Neural progenitor cell (in vitro differentiated cells): ENCODE data around the gene CDHR2. TPM values are rescaled to one million over a fixed set of nuclear protein-coding genes. Genes with fewer than 3 reads are reported as not detected.

Experiments
- DNase-seq: peaks from one replicate; pipeline ENCODE4 v3.0.0-alpha.2; 2016; ENCODE audit warnings: low spot score
- H2AFZ ChIP-seq: fragments of 200-600 bp; sonication (generic); replicated peaks from 2 replicates; pipeline ENCODE4 v1.6.1; 2016; ENCODE audit warnings: antibody characterized with exemption
- H3F3A ChIP-seq: fragments of 200-600 bp; sonication (generic); 2 replicates; pipeline ENCODE4 v1.6.1; 2016; ENCODE audit warnings: antibody characterized with exemption, low read depth
- H3K27ac ChIP-seq: fragments of 200-600 bp; sonication (generic); 2 replicates; pipeline ENCODE4 v1.5.1; 2016; ENCODE audit warnings: mild to moderate bottlenecking
- H3K27me3 ChIP-seq: fragments of 200-600 bp; sonication (generic); 2 replicates; pipeline ENCODE4 v1.6.1; 2016; ENCODE audit warnings: mild to moderate bottlenecking, moderate library complexity
- H3K36me3 ChIP-seq: fragments of 200-600 bp; sonication (generic); 2 replicates; pipeline ENCODE4 v1.5.1; 2016
- H3K4me1 ChIP-seq: fragments of 200-600 bp; sonication (generic); 2 replicates; pipeline ENCODE4 v1.6.1; 2016; ENCODE audit warnings: mixed run types
- H3K4me2 ChIP-seq: fragments of 200-600 bp; sonication (generic); 2 replicates; pipeline ENCODE4 v1.6.1; 2016
- H3K4me3 ChIP-seq: fragments of 200-600 bp; sonication (generic); 2 replicates; pipeline ENCODE4 v1.5.1; 2016
- H3K79me2 ChIP-seq: fragments of 200-600 bp; sonication (generic); 2 replicates; pipeline ENCODE4 v1.6.1; 2016; ENCODE audit warnings: low read depth
- H3K9ac ChIP-seq: fragments of 200-600 bp; sonication (generic); 2 replicates; pipeline ENCODE4 v1.6.1; 2016
- H3K9me3 ChIP-seq: fragments of 200-600 bp; sonication (generic); 2 replicates; pipeline ENCODE4 v1.5.1; 2016; ENCODE audit warnings: low read depth
- H4K20me1 ChIP-seq: fragments of 200-600 bp; sonication (generic); 2 replicates; pipeline ENCODE4 v1.6.1; 2016; ENCODE audit warnings: low read depth
- H3K27ac Mint-ChIP-seq: 3 replicates; pipeline ENCODE4 v1.8.0; 2021; ENCODE audit warnings: mixed read lengths
- H3K27me3 Mint-ChIP-seq: 2 replicates; pipeline ENCODE4 v1.8.0; 2022; ENCODE audit warnings: low read depth, mild to moderate bottlenecking, inconsistent platforms, moderate library complexity, mixed read lengths; ENCODE audit not compliant: insufficient read depth
- H3K36me3 Mint-ChIP-seq: 3 replicates; pipeline ENCODE4 v1.8.0; 2021; ENCODE audit warnings: mixed read lengths
- H3K4me1 Mint-ChIP-seq: 3 replicates; pipeline ENCODE4 v1.8.0; 2021; ENCODE audit warnings: mixed read lengths
- H3K4me3 Mint-ChIP-seq: 3 replicates; pipeline ENCODE4 v1.8.0; 2021; ENCODE audit warnings: mild to moderate bottlenecking, moderate library complexity, mixed read lengths
- H3K9me3 Mint-ChIP-seq: 3 replicates; pipeline ENCODE4 v1.8.0; 2020; ENCODE audit warnings: mixed read lengths
- EZH2 ChIP-seq: fragments of 200-600 bp; sonication (generic); IDR thresholded peaks from 2 replicates; pipeline ENCODE4 v1.6.1; 2017; ENCODE audit warnings: antibody characterized with exemption, mild to moderate bottlenecking, moderate library complexity
- EZH2phosphoT487 ChIP-seq: fragments of 200-600 bp; sonication (generic); IDR thresholded peaks from 2 replicates; pipeline ENCODE4 v1.6.1; 2017; ENCODE audit warnings: antibody characterized with exemption
- total RNA-seq: library from RNA; depleted of rRNA; stranded (reverse); fragments of >200 nt; gene quantifications from 2 replicates; pipeline ENCODE4 v1.2.3, GENCODE V29; 2015; ENCODE audit warnings: low replicate concordance
- TF ChIP-seq, protein P1 (sequence below): fragments of 200-600 bp; sonication (generic); IDR thresholded peaks from 2 replicates; pipeline ENCODE4 v1.5.1; 2017; ENCODE audit warnings: antibody characterized with exemption, mild to moderate bottlenecking

CDHR2 gene
- total RNA-seq, 1 donor from 2014 or later = not detected

DNA sequence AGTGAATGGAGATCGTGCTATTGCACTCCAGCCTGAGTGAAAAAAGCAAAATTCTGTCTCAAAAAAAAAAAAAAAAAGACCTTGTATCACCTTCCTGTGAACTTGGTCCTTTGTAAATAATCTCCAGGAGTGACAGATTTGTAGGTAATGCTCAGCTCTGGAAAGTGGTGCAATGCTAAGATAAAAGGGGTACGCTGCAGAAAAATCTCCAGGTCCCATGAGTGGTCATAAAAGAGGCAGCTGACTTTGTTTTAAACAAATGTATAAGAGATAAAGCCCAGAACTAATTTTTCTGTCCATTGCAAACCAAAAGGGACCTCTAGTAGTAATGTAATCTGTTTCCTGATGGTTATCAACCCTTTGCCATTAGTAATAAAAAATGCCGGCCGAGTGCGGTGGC, 45.6 kb upstream of the CDHR2 start:
- Histone ChIP-seq H3K27ac (no peak overlapping the region), H3K4me2 (no peak overlapping the region), H2AFZ (no peak overlapping the region), H3K4me3 (no peak overlapping the region), H3K27me3 (no peaks in the 10 kb centered on the region), H3K4me1 (no peaks in the 10 kb centered on the region), H3F3A (no peaks in the 10 kb centered on the region), H3K79me2 (no peaks in the 10 kb centered on the region), H3K9me3 (no peaks in the 10 kb centered on the region), H3K36me3 (peaks cover 6% of the 10 kb centered on the region), H4K20me1 (no peaks in the 10 kb centered on the region), H3K9ac (no peak overlapping the region)
- Mint-ChIP-seq H3K27me3 (no peaks in the 10 kb centered on the region), H3K36me3 (peaks cover 46% of the 10 kb centered on the region), H3K4me1 (no peaks in the 10 kb centered on the region), H3K27ac (no peak overlapping the region), H3K9me3 (no peaks in the 10 kb centered on the region), H3K4me3 (no peak overlapping the region)
- TF ChIP-seq, protein P1, sequence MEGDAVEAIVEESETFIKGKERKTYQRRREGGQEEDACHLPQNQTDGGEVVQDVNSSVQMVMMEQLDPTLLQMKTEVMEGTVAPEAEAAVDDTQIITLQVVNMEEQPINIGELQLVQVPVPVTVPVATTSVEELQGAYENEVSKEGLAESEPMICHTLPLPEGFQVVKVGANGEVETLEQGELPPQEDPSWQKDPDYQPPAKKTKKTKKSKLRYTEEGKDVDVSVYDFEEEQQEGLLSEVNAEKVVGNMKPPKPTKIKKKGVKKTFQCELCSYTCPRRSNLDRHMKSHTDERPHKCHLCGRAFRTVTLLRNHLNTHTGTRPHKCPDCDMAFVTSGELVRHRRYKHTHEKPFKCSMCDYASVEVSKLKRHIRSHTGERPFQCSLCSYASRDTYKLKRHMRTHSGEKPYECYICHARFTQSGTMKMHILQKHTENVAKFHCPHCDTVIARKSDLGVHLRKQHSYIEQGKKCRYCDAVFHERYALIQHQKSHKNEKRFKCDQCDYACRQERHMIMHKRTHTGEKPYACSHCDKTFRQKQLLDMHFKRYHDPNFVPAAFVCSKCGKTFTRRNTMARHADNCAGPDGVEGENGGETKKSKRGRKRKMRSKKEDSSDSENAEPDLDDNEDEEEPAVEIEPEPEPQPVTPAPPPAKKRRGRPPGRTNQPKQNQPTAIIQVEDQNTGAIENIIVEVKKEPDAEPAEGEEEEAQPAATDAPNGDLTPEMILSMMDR = no peak
- DNase-seq = no peak

DNA sequence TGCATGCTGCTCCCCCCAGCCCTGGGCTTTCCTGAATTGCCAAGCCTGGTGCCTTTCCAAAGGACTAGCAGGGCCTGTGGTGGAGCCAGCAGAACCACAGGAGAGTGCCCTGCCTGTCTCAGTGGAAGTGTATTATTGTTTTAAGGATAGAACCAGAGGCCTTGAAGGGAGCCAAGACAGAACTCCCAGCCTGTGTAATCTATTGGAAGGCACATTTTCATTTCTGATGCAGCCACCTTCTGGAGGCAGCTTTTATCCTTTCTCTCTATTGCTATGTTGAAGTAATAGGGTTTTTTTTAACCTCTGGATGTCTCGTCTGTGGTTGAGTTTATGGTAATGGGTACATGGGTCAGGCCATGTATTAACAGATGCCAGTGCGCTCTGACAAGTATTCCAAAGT, 41.2 kb upstream of the CDHR2 start:
- no peaks in the 10 kb centered on the region for H4K20me1 ChIP-seq
- no peaks in the 10 kb centered on the region for H3F3A ChIP-seq
- Mint-ChIP-seq H3K36me3 (peaks cover 37% of the 10 kb centered on the region), H3K4me1 (no peaks in the 10 kb centered on the region), H3K27ac (no peak overlapping the region), H3K9me3 (no peaks in the 10 kb centered on the region), H3K27me3 (no peaks in the 10 kb centered on the region), H3K4me3 (no peak overlapping the region)
- no peak overlapping the region for H3K4me2 ChIP-seq
- no peak overlapping the region for H2AFZ ChIP-seq
- no peaks in the 10 kb centered on the region for H3K4me1 ChIP-seq
- H3K79me2 ChIP-seq = no peaks in the 10 kb centered on the region
- H3K9me3 ChIP-seq = no peaks in the 10 kb centered on the region
- H3K27me3 ChIP-seq = no peaks in the 10 kb centered on the region
- H3K36me3 ChIP-seq = no peaks in the 10 kb centered on the region
- no peak for DNase-seq
- no peak overlapping the region for H3K9ac ChIP-seq
- no peak overlapping the region for H3K27ac ChIP-seq
- TF ChIP-seq, protein P1 = no peak
- TF ChIP-seq EZH2phosphoT487 (no peak), EZH2 (no peak)
- H3K4me3 ChIP-seq = no peak overlapping the region

DNA sequence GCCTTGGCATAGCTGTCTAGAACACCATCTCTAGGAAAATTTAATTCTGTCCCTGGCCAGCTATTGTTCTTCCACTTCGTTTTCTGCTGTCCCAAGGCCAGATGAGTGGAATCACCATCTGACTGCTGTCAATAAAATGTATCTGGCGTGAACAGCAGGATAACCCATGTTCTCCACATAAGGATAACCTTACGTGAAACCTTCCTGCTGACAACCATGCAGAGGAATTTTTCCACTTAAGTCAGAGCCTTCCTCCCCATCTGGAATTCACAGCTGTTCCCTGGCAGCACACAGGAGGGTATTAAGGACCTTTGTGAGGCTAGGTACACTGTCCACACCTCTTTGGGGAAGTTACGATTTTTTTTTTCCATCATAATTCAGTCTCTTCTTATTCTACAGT, 40.5 kb upstream of the CDHR2 start:
- Histone ChIP-seq H4K20me1 (no peaks in the 10 kb centered on the region), H3K27me3 (no peaks in the 10 kb centered on the region), H3K9me3 (no peaks in the 10 kb centered on the region), H3K27ac (no peak overlapping the region), H3F3A (no peaks in the 10 kb centered on the region), H3K4me3 (no peak overlapping the region), H3K4me1 (no peaks in the 10 kb centered on the region), H3K9ac (no peak overlapping the region), H3K79me2 (no peaks in the 10 kb centered on the region), H3K36me3 (no peaks in the 10 kb centered on the region), H2AFZ (no peak overlapping the region), H3K4me2 (no peak overlapping the region)
- no peak for TF ChIP-seq EZH2
- TF ChIP-seq EZH2phosphoT487 = no peak
- TF ChIP-seq, protein P1 = no peak
- Mint-ChIP-seq H3K36me3 (peaks cover 34% of the 10 kb centered on the region), H3K4me3 (no peak overlapping the region), H3K27me3 (no peaks in the 10 kb centered on the region), H3K27ac (no peak overlapping the region), H3K4me1 (no peaks in the 10 kb centered on the region), H3K9me3 (no peaks in the 10 kb centered on the region)
- no peak for DNase-seq

DNA sequence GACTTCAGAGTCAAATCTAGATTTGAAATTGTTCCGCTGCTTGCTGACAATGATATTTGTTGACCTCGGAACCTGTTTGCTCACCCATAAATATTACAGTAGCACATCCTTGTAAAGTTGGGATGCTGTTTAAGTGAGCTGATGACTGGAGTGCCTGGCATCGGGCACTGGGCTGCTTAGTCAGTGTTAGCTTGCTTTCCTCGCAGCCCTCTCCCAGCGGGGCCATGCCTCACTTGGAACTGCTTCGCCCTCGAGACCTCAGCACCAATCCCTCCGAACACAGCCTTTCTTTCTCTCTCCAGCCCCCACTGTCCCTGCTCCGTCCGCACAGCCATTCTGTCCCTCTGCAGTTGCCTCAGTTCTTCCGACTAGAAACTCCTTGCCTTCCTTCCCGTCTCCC, 35.4 kb upstream of the CDHR2 start:
- no peaks in the 10 kb centered on the region for H3K36me3 ChIP-seq
- H2AFZ ChIP-seq = no peak overlapping the region
- TF ChIP-seq EZH2phosphoT487 = no peak
- TF ChIP-seq EZH2 = no peak
- TF ChIP-seq, protein P1 = no peak
- H3K4me2 ChIP-seq = no peak overlapping the region
- H3K79me2 ChIP-seq = no peaks in the 10 kb centered on the region
- H3K27me3 ChIP-seq = no peaks in the 10 kb centered on the region
- H3K27ac Mint-ChIP-seq = no peak overlapping the region
- no peaks in the 10 kb centered on the region for H3K9me3 Mint-ChIP-seq
- no peaks in the 10 kb centered on the region for H3K4me1 Mint-ChIP-seq
- no peaks in the 10 kb centered on the region for H3F3A ChIP-seq
- DNase-seq = no peak
- no peak overlapping the region for H3K9ac ChIP-seq
- H3K9me3 ChIP-seq = no peaks in the 10 kb centered on the region
- no peaks in the 10 kb centered on the region for H3K4me1 ChIP-seq
- peaks cover 7% of the 10 kb centered on the region for H3K36me3 Mint-ChIP-seq
- no peak overlapping the region for H3K4me3 ChIP-seq
- peaks cover 5% of the 10 kb centered on the region for H3K27me3 Mint-ChIP-seq
- no peak overlapping the region for H3K4me3 Mint-ChIP-seq
- H3K27ac ChIP-seq = no peak overlapping the region
- no peaks in the 10 kb centered on the region for H4K20me1 ChIP-seq
